ENCODE measurements around the gene MYH11. TPM values are rescaled to one million over a fixed set of nuclear protein-coding genes. Genes with fewer than 3 reads are reported as not detected.

The MYH11 gene
- total and polyA plus RNA-seq, 2 experiments from 2014 or later = 1.6 to 5.9 TPM

DNA sequence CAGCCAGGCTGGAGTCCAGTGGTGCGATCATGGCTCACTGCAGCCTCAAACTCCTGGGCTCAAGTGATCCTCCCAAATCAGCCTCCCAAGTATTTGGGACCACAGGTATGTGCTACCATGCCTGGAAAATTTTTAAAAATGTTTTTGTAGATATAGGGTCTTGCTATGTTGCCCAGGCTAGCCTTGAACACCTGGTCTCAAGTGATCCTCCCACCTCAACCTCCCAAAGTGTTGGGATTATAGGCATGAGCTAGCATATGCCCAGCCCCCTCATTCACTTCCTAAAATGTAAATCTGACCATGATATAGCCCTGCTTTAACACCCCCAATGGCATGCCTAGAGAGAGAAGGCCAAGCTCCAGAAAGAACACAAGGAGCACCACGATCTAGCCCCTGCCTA, 108.2 kb downstream of the MYH11 start (continued):
- TF ChIP-seq, protein P1, sequence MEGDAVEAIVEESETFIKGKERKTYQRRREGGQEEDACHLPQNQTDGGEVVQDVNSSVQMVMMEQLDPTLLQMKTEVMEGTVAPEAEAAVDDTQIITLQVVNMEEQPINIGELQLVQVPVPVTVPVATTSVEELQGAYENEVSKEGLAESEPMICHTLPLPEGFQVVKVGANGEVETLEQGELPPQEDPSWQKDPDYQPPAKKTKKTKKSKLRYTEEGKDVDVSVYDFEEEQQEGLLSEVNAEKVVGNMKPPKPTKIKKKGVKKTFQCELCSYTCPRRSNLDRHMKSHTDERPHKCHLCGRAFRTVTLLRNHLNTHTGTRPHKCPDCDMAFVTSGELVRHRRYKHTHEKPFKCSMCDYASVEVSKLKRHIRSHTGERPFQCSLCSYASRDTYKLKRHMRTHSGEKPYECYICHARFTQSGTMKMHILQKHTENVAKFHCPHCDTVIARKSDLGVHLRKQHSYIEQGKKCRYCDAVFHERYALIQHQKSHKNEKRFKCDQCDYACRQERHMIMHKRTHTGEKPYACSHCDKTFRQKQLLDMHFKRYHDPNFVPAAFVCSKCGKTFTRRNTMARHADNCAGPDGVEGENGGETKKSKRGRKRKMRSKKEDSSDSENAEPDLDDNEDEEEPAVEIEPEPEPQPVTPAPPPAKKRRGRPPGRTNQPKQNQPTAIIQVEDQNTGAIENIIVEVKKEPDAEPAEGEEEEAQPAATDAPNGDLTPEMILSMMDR (conservative IDR thresholded peaks at IDR 0.05; ENCODE audit: low read depth in 2 of 2) = no peak

DNA sequence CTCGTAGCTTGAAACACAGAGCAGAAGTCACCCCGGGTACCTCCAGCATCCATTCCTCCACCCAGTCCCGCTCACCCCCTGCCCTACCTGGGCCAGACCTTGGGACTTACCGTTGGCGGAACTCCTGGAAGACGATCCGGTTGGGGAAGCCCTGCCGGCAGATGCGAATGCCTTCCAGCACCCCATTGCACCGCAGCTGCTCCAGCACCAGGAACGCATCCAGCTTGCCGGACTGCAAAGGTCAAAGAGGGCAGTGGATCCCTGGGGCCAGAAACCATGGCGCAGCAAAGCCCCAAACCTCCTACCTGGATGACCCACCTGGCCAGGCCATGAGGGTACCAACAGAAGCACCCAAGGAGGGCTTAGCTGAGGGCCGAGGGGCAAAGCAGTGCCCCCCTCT, 108.9 kb downstream of the MYH11 start:
- DNase-seq (ENCODE audit: low spot score) (no peak), ATAC-seq (no peak)
- Histone ChIP-seq H3K27me3 (ENCODE audit: insufficient read depth) (no peaks in the 10 kb centered on the region), H3K79me2 (replicated peaks; ENCODE audit: insufficient read depth) (no peaks in the 10 kb centered on the region), H3K4me3 (no peak overlapping the region), H3K9me2 (ENCODE audit: insufficient read depth) (no peaks in the 10 kb centered on the region), H3K4me2 (no peak overlapping the region), H3F3A (replicated peaks; ENCODE audit: low read depth) (no peaks in the 10 kb centered on the region), H2AFZ (no peak overlapping the region), H3K36me3 (ENCODE audit: insufficient read depth) (no peaks in the 10 kb centered on the region), H3K4me1 (ENCODE audit: insufficient read depth) (no peaks in the 10 kb centered on the region), H4K20me1 (replicated peaks; ENCODE audit: insufficient read depth) (no peaks in the 10 kb centered on the region), H3K27ac (ENCODE audit: low read depth) (no peak overlapping the region)
- Mint-ChIP-seq H3K27me3 (ENCODE audit: insufficient read depth, low read depth, poor library complexity) (peaks cover 8% of the 10 kb centered on the region), H3K4me3 (no peak overlapping the region), H3K9me3 (no peaks in the 10 kb centered on the region; the same call in 2 of the 3 replicates), H3K4me1 (no peaks in the 10 kb centered on the region), H3K27ac (no peak overlapping the region), H3K36me3 (ENCODE audit: low read depth) (no peaks in the 10 kb centered on the region)
- TF ChIP-seq EZH2phosphoT487 (IDR thresholded peaks at IDR 0.05; ENCODE audit: unreplicated experiment) = no peak
- TF ChIP-seq EZH2 (IDR thresholded peaks at IDR 0.05; ENCODE audit: low read depth, unreplicated experiment) = no peak
- TF ChIP-seq ZNF114 (CRISPR knock-in tag; IDR thresholded peaks at IDR 0.05) = no peak
- no peak for TF ChIP-seq CREB1 (CRISPR knock-in tag; IDR thresholded peaks at IDR 0.05; ENCODE audit: low read depth)
- TF ChIP-seq, protein P1 (conservative IDR thresholded peaks at IDR 0.05; ENCODE audit: low read depth in 2 of 2) = no peak
- TF ChIP-seq, protein P2, sequence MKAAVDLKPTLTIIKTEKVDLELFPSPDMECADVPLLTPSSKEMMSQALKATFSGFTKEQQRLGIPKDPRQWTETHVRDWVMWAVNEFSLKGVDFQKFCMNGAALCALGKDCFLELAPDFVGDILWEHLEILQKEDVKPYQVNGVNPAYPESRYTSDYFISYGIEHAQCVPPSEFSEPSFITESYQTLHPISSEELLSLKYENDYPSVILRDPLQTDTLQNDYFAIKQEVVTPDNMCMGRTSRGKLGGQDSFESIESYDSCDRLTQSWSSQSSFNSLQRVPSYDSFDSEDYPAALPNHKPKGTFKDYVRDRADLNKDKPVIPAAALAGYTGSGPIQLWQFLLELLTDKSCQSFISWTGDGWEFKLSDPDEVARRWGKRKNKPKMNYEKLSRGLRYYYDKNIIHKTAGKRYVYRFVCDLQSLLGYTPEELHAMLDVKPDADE (IDR thresholded peaks at IDR 0.05) = no peak
- no peak for TF ChIP-seq NANOG (IDR thresholded peaks at IDR 0.05; ENCODE audit: borderline replicate concordance)
- TF ChIP-seq ZNF331 (CRISPR knock-in tag; IDR thresholded peaks at IDR 0.05; ENCODE audit: low read depth) = no peak
- TF ChIP-seq, protein P3, sequence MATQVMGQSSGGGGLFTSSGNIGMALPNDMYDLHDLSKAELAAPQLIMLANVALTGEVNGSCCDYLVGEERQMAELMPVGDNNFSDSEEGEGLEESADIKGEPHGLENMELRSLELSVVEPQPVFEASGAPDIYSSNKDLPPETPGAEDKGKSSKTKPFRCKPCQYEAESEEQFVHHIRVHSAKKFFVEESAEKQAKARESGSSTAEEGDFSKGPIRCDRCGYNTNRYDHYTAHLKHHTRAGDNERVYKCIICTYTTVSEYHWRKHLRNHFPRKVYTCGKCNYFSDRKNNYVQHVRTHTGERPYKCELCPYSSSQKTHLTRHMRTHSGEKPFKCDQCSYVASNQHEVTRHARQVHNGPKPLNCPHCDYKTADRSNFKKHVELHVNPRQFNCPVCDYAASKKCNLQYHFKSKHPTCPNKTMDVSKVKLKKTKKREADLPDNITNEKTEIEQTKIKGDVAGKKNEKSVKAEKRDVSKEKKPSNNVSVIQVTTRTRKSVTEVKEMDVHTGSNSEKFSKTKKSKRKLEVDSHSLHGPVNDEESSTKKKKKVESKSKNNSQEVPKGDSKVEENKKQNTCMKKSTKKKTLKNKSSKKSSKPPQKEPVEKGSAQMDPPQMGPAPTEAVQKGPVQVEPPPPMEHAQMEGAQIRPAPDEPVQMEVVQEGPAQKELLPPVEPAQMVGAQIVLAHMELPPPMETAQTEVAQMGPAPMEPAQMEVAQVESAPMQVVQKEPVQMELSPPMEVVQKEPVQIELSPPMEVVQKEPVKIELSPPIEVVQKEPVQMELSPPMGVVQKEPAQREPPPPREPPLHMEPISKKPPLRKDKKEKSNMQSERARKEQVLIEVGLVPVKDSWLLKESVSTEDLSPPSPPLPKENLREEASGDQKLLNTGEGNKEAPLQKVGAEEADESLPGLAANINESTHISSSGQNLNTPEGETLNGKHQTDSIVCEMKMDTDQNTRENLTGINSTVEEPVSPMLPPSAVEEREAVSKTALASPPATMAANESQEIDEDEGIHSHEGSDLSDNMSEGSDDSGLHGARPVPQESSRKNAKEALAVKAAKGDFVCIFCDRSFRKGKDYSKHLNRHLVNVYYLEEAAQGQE (IDR thresholded peaks at IDR 0.05; ENCODE audit: unreplicated experiment) = no peak
- no peak for TF ChIP-seq POLR2AphosphoS5 (IDR thresholded peaks at IDR 0.05; ENCODE audit: low read depth)
- TF ChIP-seq STAT1 (IDR thresholded peaks at IDR 0.05; ENCODE audit: unreplicated experiment) = no peak
